GM19240 (cell line): ENCODE data around the gene MTG2.
"Not testable (repeated sequence)": the region's sequence is repeated elsewhere in the genome, so short reads cannot be mapped to it uniquely, and the experiment has no call there.

Experiments used
- DNase-seq: peaks from one replicate; pipeline ENCODE4 v3.0.0; 2011; ENCODE audit warnings: low spot score; ENCODE audit not compliant: insufficient read length

The MTG2 gene

GRCh38 chr20:62143957-62144825 lies 38.6 kb upstream of the MTG2 start:
- peak; percentile 77 for DNase-seq

GRCh38 chr20:62145688-62146018 lies 37.2 kb upstream of the MTG2 start:
- no peak for DNase-seq

- DNase-seq: no peak
Observed at GRCh38 chr20:62146019-62146755, 36.6 kb upstream of the MTG2 start.

GRCh38 chr20:62147125-62147524 lies 35.7 kb upstream of the MTG2 start:
- DNase-seq: no peak

GRCh38 chr20:62147528-62147927 lies 35.3 kb upstream of the MTG2 start:
- DNase-seq: no peak

- not testable (repeated sequence) for DNase-seq
Observed at GRCh38 chr20:62148383-62148782, 34.4 kb upstream of the MTG2 start.

GRCh38 chr20:62148908-62149314 lies 33.9 kb upstream of the MTG2 start:
- DNase-seq: no peak

- no peak for DNase-seq
Observed at GRCh38 chr20:62149532-62150309, 33.1 kb upstream of the MTG2 start.

GRCh38 chr20:62150310-62150575 lies 32.6 kb upstream of the MTG2 start:
- no peak for DNase-seq

GRCh38 chr20:62151225-62151624 lies 31.6 kb upstream of the MTG2 start:
- DNase-seq: no peak

GRCh38 chr20:62151835-62152364 lies 30.9 kb upstream of the MTG2 start:
- no peak for DNase-seq

GRCh38 chr20:62155428-62156253 lies 27.2 kb upstream of the MTG2 start:
- no peak for DNase-seq

GRCh38 chr20:62156254-62156556 lies 26.6 kb upstream of the MTG2 start:
- no peak for DNase-seq

GRCh38 chr20:62156592-62157386 lies 26.0 kb upstream of the MTG2 start:
- peak; percentile 79 for DNase-seq

GRCh38 chr20:62157387-62158087 lies 25.3 kb upstream of the MTG2 start:
- no peak for DNase-seq

- no peak for DNase-seq
Observed at GRCh38 chr20:62158088-62158400, 24.8 kb upstream of the MTG2 start.

- no peak for DNase-seq
Observed at GRCh38 chr20:62158541-62158940, 24.3 kb upstream of the MTG2 start.

GRCh38 chr20:62159052-62159451 lies 23.8 kb upstream of the MTG2 start:
- no peak for DNase-seq

- no peak for DNase-seq
Observed at GRCh38 chr20:62159839-62160238, 23.0 kb upstream of the MTG2 start.

GRCh38 chr20:62160253-62160652 lies 22.6 kb upstream of the MTG2 start:
- no peak for DNase-seq
